C4-2B (cell line): ENCODE data around the gene BTN1A1.

ENCODE experiments used
- ZFX ChIP-seq: fragments of 450-650 bp; IDR thresholded peaks from 2 replicates; pipeline ENCODE4 v1.6.1; 2017
- TF ChIP-seq, protein P1 (sequence below): fragments of 450-650 bp; conservative IDR thresholded peaks from 2 replicates; pipeline ENCODE4 v1.5.1; 2017; ENCODE audit warnings: mild to moderate bottlenecking

DNA sequence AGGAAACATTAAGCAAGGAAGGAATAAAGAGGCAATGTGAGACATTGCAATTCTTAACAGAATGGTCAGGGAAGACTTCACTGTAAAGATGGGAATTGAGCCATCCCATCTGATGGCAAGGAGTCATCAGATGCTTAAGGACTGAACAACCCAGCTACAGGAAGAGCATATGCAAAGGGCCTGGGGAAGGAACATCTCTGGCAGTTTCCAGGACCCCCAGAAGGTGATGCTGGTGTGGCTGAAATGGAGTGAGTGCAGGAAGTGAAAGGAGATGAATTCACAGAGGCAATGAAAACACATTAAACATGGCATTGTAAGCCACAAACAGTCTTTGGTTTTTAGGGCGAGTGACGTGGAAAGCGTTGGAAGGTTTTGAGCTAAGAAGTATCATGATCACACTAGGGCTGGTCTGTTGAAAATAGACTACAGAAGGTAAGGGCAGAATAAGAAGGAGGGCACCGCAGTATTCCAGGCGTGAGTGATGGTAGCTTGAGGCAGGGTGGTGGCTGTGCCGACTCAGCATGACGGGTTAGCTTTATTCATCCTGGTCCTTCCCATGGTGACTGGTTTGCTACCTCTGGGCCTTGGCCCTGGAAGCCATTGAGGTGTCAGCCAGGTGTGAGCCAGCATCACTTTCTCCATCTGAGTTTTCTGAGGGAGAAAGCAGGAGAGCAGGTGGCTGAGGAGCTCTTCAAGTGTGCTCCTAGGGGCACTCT lies 35.5 kb upstream of the BTN1A1 start:
- TF ChIP-seq, protein P1, sequence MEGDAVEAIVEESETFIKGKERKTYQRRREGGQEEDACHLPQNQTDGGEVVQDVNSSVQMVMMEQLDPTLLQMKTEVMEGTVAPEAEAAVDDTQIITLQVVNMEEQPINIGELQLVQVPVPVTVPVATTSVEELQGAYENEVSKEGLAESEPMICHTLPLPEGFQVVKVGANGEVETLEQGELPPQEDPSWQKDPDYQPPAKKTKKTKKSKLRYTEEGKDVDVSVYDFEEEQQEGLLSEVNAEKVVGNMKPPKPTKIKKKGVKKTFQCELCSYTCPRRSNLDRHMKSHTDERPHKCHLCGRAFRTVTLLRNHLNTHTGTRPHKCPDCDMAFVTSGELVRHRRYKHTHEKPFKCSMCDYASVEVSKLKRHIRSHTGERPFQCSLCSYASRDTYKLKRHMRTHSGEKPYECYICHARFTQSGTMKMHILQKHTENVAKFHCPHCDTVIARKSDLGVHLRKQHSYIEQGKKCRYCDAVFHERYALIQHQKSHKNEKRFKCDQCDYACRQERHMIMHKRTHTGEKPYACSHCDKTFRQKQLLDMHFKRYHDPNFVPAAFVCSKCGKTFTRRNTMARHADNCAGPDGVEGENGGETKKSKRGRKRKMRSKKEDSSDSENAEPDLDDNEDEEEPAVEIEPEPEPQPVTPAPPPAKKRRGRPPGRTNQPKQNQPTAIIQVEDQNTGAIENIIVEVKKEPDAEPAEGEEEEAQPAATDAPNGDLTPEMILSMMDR = no peak
- TF ChIP-seq ZFX = no peak
